SHP77 (cell line): ENCODE measurements around the gene ADGRB2.

Source experiments
- DNase-seq, 2 experiments: peaks; one replicate each; lab custom pipeline; 2025; lab: John Stamatoyannopoulos, UW

ADGRB2 gene

GRCh38 chr1:31679091-31679490, 85.0 kb downstream of the ADGRB2 start:
- no peak for DNase-seq

- DNase-seq = no peak
Observed at GRCh38 chr1:31678681-31679080, 85.5 kb downstream of the ADGRB2 start.

- DNase-seq = no peak
Observed at GRCh38 chr1:31677949-31678348, 86.2 kb downstream of the ADGRB2 start.

GRCh38 chr1:31677401-31677800, 86.7 kb downstream of the ADGRB2 start:
- no peak for DNase-seq
